ENCODE data around the gene GUCY1A1.

GUCY1A1 gene

DNA sequence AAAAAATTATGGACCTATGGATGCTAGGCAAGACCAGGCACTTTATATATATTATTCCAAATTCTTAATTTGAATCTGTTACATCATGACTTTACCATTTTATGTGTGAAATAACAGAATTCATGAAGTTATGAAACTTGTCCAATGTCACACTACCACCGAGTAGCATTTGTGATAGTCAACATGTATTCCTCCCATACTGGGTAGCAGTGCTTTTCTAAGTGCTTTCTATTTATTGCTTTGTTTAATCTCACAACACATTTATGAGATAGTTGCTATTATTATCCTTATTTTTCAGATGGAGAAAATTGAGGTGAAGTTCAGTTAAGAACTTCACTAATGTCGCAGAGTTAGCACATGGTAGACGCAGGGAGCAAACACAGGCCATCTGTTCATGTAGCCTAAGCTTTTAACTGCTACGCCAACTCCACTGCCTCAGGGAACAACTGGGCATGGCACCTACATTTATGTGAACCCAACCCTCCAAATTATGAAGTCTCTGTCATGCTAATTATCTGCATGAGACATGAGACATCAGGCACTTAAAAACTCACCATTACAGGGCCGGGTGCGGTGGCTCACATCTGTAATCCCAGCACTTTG is 20.8 kb downstream of the GUCY1A1 start:
- no peak overlapping the region for H3K27ac ChIP-seq
- H3K4me3 ChIP-seq = no peak overlapping the region

DNA sequence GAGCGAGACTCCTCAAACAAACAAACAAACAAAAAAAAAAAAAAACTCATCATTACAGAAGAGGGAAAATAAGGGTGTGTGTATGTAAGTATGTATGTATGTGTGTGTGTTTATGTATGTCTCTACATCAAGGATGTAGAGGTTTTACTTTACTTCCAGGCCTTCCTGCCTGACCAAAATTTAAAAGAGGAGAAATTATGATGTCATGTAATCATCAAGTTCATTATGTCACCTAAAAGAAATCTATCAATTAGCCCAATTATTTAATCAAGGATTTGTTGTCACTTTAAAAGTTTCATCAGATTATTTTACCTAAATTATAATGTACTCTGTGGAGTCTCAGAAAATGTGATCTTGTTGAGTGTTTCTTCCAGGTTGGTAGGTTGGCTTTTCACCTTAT is 21.6 kb downstream of the GUCY1A1 start:
- Histone ChIP-seq H3K4me3 (no peak overlapping the region), H3K27ac (no peak overlapping the region)

DNA sequence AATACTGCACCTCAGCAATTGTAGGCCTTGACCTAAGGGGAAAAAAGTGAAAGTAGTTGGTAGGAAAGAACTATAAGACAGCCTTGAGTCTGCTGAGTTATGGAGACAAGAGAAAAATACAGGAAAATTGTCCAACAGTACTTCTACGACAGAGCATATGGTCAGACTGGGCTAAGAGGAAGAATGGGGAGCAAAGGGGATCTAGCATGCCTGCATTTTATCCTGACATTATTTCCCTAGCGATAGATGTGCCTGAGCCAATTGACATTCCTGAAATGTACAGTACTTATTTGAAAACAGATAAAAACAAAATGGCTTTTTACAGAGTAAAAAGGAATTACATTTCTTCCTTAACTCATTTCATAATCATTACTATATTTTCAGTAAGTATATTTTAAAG is 22.2 kb downstream of the GUCY1A1 start:
- H3K27ac ChIP-seq = no peak overlapping the region

DNA sequence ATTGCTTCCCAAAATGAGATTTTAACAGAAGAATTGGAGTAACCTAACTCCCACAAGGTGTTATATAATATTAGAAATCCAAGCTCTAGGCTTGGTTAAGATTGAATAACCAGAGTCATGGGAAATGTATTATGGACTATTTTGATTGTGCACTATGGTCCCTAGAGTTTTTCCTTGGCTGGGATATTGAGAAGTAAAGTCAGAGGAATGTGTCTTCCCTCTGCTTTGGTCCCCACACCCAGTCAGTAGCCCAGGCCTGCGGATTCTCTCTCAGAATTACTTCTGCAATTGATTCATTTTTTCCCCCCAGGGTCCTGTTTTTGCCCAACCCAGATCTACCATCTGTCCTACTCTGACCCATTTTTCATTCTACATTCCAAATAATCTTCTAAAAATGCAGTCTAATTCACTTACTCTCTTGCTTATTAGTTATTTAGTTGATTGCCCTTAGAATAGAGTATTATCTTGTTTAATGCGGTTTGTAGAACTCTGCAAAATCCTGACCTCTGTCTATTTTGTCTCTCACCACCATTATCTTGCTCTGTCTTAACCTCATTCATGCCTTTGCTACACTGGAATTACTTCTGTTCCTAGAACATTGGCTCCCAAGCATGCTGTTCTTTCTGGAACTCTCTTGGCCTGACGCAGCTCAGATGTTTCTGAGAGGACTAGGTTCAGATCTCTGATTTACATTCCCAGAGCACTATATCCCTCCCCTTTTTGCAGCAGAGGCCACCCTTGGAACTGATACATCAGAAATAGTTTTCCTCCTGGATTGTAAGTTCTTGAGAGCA is 23.6 kb downstream of the GUCY1A1 start:
- no peak overlapping the region for H3K27ac ChIP-seq
- H3K4me3 ChIP-seq = no peak overlapping the region

More for the DNA sequence above, 22.2 kb downstream of the GUCY1A1 start:
- H3K4me3 ChIP-seq = no peak overlapping the region

DNA sequence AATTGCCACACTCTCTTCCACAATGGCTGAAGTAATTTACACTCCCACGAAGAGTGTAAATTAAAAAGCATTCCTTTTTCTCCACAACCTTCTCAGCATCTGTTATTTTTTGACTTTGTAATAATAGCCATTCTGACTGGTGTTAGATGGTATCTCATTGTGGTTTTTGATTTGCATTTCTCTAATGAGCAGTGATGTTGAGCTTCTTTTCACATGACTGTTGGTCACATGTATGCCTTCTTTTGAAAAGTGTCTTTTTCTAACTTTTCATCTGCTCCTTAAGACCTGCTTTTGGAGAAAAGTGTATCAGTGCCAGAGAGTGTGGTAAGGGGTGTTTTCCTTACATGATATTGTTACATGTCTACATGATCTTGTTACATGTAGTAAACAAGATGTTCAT is 25.7 kb downstream of the GUCY1A1 start:
- no peak overlapping the region for H3K4me3 ChIP-seq
- H3K27ac ChIP-seq = no peak overlapping the region

DNA sequence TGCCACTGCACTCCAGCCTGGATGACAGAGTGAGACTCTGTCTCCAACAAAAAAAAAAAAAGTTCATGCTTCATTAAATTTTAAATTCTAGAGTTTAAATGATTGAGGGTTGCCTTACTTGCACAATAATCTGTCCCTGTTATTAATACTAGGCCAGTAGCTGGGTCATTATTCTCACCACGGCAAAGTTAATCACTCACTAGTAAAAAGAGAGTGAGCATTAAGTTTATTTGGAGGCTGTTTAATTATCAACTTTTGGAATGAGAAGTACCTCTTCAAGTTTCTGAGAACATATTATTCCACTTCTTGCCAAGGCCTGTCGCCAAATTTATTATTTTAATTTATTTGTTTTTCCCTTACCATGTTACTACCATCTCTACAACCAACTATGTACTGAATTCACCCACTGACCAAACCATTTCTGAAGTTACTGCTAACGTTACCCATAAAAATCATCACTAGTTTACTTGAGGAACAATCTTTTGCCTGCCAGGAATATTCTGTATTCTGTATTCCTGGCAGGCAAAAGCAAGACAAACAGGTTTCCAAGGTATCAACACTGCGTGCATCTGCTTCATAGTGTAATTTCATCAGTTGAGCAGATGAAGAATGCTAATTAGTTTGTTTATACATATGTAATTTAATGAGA is 26.5 kb downstream of the GUCY1A1 start:
- Histone ChIP-seq H3K27ac (no peak overlapping the region), H3K4me3 (no peak overlapping the region)

DNA sequence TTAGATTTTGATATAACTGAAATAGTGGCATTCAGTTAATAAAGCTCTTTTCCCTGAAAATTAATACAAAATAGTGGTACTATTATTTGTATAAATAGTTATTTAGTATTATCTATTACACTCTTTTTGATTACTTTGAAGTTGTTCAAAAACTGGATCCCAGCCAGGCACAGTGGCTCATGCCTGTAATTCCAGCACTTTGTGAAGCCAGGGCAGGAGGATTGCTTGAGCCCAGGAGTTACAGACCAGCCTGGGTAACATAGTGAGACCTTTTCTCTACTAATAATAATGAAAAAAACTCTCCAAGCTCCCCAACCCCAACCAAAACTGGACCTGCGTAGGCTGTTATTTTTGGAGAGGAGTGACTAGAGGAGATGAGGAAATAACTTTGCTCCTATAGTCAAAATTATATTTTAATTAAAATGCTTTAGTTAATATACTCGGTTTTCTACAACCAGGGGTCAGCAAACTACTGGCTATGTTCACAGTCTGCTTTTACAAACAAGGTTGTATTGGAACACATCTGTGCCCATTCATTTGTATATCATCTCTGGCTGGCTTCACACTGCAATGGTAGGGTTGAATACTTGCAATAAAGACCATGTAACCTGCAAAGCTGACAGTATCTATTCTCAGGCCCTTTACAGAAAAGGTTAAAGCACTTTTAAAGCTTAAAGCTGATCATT is 27.6 kb downstream of the GUCY1A1 start:
- no peak overlapping the region for H3K27ac ChIP-seq
- H3K4me3 ChIP-seq = no peak overlapping the region

DNA sequence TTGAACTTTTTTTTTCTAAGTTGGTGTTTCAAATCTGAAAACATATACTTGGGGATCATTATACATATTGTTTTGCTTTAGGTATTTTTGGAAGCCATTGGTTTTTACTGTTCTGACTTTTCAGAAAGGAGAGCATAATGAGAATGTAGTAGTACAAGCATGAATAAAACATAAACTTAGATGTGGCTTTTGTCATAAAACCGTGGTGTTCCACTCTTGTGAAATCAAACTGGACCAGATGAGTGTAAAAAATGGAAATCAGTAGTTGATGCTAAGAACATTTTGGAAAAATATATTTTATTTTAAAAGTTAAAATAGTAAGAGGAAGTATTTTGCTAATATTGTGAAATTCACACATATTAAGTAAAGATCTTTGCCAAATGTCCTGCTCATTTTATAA is 29.6 kb downstream of the GUCY1A1 start:
- H3K27ac ChIP-seq = no peak overlapping the region
- H3K4me3 ChIP-seq = no peak overlapping the region

DNA sequence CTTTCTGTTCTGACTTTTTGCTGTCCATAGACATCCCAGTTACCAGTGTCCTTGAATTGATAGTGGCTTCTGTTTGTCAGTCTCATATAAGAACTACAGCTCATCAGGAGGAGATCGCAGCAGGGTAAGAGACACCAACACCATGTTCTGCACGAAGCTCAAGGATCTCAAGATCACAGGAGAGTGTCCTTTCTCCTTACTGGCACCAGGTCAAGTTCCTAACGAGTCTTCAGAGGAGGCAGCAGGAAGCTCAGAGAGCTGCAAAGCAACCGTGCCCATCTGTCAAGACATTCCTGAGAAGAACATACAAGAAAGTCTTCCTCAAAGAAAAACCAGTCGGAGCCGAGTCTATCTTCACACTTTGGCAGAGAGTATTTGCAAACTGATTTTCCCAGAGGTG is 30.1 kb downstream of the GUCY1A1 start:
- no peak overlapping the region for H3K4me3 ChIP-seq
- H3K27ac ChIP-seq = no peak overlapping the region

DNA sequence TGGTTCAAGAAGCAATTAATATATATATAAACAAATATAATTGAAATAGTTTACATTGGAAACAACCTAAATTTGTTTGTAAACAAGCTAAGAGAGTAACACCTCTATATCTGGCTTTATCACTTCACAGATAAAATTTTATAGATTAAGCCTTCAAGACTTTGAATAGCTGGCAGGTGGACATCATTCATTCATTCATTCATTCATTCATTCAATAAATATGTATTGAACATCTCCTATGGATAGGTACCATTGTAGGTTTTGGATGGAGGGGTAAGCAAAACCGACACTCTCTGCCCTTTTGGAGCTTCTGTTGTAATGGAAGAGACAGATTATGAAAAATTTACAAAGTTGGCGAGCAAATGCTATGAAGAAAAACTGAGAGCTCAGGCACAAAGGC is 35.2 kb downstream of the GUCY1A1 start:
- H3K27ac ChIP-seq = no peak overlapping the region
- no peak overlapping the region for H3K4me3 ChIP-seq

DNA sequence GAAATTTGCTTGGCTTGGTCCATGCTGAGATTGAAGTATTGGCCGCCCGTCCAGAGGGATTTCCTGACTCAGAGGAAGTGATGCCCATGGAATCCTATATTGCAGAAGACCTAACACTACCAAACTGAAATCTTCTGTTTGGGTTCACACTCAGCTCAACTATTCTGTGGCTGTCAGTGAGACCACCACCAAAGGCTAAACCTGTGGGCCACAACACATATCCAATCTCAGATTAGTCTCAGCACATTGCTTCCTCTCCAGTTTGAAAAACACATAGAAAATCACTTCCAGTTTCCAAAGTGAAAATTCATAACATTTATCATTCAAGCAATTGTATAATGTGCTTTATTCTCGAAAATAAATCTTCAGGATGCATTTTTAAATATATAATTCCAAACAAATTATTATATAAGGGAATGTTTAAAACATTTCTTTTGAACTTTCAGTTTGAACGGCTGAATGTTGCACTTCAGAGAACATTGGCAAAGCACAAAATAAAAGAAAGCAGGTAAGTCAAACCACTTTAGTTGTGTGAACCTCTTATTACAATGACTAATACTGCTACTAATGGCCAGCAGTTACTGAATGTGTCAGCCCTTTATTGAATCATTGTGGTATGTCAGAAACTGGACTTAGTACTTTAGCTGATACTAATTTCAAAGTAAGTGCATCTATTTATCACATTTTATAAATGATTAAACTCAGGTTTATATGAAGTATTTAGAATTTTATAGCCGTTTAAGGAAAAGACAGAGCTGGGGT is 37.0 kb downstream of the GUCY1A1 start:
- no peak overlapping the region for H3K27ac ChIP-seq
- H3K4me3 ChIP-seq = no peak overlapping the region

DNA sequence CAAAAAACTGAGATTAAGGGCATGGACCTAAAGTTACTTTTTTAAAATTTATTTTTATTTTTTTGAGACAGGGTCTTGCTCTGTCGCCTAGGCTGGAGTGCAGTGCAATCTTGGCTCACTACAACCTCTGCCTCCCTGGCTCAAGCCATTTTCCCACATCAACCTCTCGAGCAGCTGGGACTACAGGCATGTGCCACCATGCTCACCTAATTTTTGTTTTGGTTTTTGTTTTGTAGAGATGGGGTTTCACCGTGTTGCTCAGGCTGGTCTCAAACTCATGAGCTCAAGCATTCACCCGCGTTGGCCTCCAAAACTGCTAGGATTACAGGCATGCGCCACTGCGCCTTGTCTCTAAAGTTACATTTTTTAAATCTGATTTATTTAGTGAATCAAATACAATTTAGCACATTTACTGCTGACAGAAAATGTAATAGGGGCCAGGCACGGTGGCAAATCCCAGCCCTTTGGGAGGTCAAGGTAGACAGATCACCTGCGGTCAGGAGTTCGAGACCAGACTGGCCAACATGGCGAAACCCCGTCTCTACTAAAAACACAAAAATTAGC is 38.3 kb downstream of the GUCY1A1 start:
- Histone ChIP-seq H3K27ac (no peak overlapping the region), H3K4me3 (no peak overlapping the region)

DNA sequence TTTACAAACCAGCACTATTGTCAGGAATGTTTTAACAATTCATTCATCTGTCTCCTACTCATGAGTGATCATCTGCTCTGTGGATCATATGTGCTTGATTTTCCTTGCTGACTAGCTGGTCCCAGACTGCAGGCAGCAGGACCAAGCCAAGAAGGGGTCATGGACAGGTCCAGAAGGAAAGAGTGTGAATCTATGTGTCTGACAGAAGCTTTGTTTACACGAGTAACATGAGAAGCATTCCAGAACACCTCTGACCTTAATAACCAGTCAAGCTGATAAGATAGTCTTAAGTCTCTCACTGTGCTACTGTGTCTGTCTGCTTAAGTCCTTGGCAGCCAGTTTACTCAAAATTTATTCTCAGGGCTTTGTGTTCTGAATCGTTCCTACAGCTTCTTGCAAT is 39.0 kb downstream of the GUCY1A1 start:
- H3K27ac ChIP-seq = no peak overlapping the region

DNA sequence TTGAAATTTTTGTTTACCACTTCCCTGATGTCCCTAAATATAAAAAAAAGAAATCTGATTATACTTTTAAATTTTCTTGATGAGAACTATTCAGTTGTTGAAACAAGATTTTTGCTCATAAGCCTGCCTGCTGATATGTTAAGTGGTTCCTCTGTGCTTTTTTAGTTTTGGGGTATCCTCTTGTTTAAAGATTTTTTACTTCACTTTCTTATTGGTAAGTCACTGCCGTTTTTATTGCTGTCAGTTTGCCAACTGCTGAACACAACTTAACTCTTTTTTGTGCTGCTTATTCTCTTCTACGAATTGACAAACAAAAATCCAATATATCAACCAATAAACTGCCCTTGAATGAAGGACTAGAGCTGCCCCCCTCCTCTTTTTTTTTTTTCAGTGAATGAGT is 39.5 kb downstream of the GUCY1A1 start:
- H3K4me3 ChIP-seq = no peak overlapping the region
- H3K27ac ChIP-seq = no peak overlapping the region

More for the DNA sequence above, 39.0 kb downstream of the GUCY1A1 start:
- no peak overlapping the region for H3K4me3 ChIP-seq

DNA sequence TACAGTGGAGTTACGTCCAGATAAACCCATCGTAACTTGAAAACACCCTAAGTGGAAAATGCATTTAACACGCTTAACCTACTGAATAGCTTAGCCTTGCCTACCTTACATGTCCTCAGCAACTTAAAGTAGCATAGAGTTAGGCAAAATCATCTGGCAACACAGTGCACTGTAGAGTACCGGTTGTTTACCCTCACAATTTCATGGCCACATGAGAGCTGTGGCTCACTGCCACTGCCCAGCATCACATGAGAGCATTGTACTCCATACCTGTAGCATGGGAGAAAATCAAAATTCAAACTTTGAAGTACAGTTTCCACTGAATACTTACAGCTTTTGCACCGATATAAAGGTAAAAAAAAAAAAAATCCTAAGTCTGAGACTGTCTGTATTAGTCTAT is 40.6 kb downstream of the GUCY1A1 start:
- Histone ChIP-seq H3K27ac (no peak overlapping the region), H3K4me3 (no peak overlapping the region)

DNA sequence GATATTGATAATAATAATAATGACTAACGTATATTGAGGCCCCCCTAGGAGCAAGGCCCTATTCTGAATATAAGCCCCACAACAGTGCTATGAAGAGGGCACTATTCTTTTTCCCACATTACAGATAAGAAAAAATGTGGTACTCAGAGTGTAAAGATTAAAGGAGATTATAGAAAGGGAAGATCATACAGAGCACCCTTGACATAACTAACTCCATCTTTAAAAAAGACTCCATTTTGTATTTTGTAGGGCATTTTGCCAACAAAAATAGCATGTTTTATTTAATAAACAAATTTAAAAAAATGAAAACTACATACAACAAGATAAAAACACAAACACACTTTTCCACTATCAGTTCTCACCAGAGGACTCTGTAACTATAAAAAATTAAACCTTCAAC is 42.1 kb downstream of the GUCY1A1 start:
- Histone ChIP-seq H3K4me3 (no peak overlapping the region), H3K27ac (no peak overlapping the region)

DNA sequence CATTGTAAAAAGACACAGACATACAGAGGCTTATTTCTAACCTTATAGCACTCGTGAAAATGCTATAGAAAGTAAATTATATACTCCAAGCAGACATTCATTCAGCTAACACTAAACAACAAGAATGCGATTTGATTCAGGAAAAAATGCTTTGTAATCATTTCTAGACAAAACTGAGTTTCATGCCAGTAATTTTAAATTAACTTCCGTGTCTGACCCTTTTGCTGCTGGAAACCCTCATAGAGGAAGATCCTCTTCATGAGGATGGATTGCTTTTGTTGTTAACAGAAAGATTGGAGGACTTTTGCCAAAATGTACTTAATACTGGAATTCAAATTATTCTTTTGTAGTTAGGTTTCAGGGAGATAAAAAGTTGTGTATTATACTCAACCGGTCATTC is 43.3 kb downstream of the GUCY1A1 start:
- no peak overlapping the region for H3K4me3 ChIP-seq
- H3K27ac ChIP-seq = no peak overlapping the region

DNA sequence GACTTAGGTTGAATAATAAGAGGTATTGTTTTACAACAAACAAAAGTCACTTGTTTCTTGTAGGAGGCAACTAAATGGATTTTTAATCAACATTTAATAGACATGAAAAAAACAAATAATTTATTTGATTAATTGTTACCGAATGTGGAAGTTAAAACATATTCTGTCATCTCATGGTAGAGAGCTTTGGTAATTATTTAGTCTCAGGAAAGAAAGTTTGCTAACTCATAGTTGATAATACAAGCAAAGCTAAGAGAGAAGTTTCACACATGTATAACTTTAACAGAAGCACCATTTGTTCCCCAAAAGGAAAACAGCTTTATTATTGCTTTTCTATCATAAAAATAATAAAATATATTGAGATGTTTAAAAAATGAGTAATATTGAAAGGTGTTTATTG is 44.9 kb downstream of the GUCY1A1 start:
- Histone ChIP-seq H3K4me3 (no peak overlapping the region), H3K27ac (no peak overlapping the region)

DNA sequence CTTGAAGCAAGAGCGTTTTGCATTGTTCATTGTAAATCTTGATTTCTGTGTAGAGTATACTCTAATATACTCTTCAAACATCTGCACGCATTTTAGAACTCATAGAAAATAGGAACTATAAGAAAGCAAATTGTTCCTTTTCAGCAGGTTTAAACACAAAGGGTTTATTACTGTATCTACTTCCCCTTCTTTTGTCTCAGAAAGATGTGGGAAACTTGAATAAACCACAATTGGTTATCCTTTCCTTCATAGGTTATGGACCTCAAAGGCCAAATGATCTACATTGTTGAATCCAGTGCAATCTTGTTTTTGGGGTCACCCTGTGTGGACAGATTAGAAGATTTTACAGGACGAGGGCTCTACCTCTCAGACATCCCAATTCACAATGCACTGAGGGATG is 46.2 kb downstream of the GUCY1A1 start:
- Histone ChIP-seq H3K4me3 (no peak overlapping the region), H3K27ac (no peak overlapping the region)

DNA sequence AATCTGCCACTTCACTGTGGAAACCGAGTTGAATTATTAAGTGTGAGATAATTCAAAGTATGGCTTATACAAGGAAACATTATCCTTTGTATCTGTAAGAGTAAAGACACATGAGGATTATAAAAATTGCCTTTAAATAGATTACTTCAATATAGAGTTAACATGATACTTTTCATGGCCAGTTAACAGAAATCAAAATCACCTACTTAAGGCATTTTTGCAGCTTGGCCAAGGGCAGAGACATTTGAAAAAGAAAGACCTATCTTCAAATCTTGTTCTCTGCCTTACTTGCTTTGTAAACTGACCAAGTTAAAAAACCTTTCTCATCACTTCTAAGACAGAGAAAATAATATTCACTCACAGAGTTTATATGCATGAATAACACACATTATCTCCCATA is 47.3 kb downstream of the GUCY1A1 start:
- Histone ChIP-seq H3K4me3 (no peak overlapping the region), H3K27ac (no peak overlapping the region)

Measured in skin epidermis (tissue), 12 donors.